Upper lobe of left lung (tissue), 4 donors: ENCODE results near the gene UBE2L6.

Source experiments
- CTCF ChIP-seq, 6 experiments: fragments of 450-650 bp in 4 of 6; fragments of 200-600 bp in 2 of 6; sonication (generic) in 2 of 6; IDR thresholded peaks; one replicate each; pipeline ENCODE4 v1.5.1; 2016 to 2019; ENCODE audit warnings: antibody characterized with exemption in 6 of 6
- EP300 ChIP-seq, 4 donors: sonication (generic); formaldehyde crosslinking; IDR thresholded peaks; one replicate each; pipeline ENCODE4 v1.5.1; 2017; ENCODE audit warnings: antibody characterized with exemption in 4 of 4, control low read depth in 2 of 4
- POLR2A ChIP-seq, 4 donors: fragments of 450-650 bp; IDR thresholded peaks; one replicate each; pipeline ENCODE4 v1.5.1; 2016 to 2017; ENCODE audit warnings: antibody characterized with exemption in 4 of 4, mild to moderate bottlenecking in 2 of 4
- POLR2AphosphoS5 ChIP-seq, 2 donors: sonication (generic); formaldehyde crosslinking; IDR thresholded peaks; one replicate each; pipeline ENCODE4 v1.5.1; 2017; ENCODE audit warnings: antibody characterized with exemption in 2 of 2

GRCh38 chr11:57584341-57584740 lies 16.9 kb upstream of the UBE2L6 start:
- TF ChIP-seq POLR2A (IDR thresholded peaks at IDR 0.05) (no peak), CTCF (IDR thresholded peaks at IDR 0.05) (no peak), POLR2AphosphoS5 (IDR thresholded peaks at IDR 0.05) (no peak), EP300 (IDR thresholded peaks at IDR 0.05) (no peak)
